Activated T-cell treated with anti-CD3 and anti-CD28 coated beads for 4 hours (primary cell): ENCODE results near the gene SETD1B.
"Not testable (repeated sequence)": the region's sequence is repeated elsewhere in the genome, so short reads cannot be mapped to it uniquely, and the experiment has no call there.

Experiments used
- DNase-seq: peaks from one replicate; pipeline ENCODE4 v3.0.0-alpha.2; 2020

The SETD1B gene

DNA sequence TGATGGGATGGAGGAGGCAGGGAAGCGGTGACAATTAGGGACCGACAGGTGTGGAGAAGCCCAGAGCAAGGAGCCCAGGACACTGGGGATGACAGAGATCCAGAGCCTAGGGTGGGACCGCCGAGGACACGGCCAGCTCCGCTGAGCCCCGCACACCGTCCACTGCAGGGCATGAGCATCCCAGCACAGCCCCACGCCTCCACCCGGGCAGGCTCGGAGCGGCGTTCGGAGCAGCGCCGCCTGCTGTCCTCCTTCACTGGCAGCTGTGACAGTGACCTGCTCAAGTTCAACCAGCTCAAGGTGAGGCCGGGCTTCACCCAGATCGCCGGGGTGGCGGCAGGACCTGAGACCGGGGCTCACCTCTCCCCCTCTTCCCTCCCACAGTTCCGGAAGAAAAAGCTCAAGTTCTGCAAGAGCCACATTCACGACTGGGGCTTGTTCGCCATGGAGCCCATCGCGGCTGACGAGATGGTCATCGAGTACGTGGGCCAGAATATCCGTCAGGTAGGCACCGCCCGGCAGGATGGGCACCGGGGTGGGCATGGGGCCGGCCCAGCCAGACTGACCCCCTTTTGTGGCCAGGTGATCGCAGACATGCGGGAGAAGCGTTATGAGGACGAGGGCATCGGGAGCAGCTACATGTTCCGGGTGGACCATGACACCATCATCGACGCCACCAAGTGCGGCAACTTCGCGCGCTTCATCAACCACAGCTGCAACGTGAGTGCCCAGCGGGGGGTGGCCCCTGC, 23.7 kb downstream of the SETD1B start:
- DNase-seq, result no peak

DNA sequence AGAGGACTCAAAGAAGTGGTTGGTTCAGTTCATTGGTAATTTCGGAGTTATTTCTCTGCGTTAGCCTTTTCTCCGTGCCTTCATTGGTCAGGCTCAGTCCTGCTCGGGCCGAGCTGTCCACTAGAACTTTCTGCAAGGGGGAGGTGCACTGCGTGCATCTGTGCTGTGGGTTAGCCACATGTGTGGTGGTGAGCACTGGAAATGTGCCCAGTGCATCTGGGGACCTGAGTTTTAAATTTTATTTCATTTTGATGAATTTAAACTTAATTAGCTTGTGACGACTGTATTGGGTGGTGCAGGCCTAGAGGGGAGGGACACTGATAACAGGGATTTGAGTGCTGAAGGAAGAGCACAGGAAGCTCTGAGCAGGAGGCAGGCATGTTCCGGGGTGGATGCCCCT, 24.5 kb downstream of the SETD1B start:
- no peak for DNase-seq

DNA sequence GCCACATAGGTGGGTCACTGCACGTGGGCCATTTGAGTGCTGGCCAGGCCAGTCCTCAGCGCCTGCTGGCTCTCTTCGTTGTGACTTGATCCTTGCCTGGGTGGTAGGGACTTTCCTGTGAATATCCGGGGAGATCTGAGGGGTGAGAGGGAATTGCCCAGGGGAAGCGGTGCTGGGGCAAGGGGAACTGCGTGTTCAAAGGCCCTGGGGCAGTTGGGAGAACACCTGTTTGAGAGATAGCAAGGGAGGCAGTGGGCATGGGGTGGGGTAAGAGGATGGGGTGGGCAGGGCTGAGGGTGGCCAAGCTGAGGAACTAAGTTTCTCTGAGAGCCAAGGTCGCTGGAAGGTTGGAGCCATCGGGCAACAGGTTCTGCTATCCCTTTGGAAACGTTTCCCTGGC, 25.0 kb downstream of the SETD1B start:
- no peak for DNase-seq

DNA sequence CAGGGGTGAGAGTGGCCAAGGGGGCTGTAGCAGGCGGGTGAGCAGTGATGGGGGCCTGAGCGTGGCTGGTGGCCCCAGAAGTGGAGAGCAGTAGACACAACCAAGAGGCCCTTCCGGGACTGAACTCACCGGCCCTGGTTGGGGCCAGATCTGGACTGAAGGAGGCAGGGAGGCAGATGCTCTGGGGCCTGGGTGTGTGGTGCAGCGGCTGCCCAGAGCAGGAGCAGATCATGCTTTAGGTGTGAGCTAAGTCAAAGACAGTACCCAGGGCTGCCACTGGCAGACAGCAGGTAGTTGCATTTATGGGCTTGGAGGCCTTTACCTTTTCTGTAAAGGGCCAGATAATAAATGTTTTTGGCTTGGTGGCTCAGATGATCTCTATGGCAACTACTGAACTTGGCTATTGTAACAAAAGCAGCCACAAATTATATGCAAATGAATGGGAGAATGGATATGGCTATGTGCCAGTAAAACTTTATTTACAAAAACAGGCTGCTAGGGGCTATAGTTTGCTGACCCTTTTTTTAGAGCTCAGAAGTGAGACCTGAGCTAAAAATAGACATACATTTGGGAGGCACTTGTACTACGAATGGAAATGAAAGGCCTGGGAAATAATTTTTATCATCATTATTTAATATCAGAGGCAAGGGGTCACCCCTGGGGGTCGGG, 25.6 kb downstream of the SETD1B start:
- no peak for DNase-seq

DNA sequence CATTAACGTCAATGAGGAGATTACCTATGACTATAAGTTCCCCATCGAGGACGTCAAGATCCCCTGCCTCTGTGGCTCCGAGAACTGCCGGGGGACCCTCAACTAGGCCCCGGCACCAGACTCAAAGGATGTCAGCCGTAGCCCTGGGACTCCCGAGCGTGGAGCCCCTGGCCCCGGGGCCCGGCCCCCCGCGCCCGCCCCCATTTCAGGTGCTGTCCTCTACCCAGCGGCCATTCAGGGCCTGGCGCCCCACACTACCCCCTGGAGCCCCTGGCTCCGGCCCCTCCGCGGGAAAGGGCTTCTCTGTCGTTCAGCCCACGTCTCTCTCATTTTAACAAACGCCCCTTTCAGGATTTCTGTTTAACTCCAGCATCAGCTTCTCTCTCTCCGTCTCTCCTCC, 26.3 kb downstream of the SETD1B start:
- no peak for DNase-seq

DNA sequence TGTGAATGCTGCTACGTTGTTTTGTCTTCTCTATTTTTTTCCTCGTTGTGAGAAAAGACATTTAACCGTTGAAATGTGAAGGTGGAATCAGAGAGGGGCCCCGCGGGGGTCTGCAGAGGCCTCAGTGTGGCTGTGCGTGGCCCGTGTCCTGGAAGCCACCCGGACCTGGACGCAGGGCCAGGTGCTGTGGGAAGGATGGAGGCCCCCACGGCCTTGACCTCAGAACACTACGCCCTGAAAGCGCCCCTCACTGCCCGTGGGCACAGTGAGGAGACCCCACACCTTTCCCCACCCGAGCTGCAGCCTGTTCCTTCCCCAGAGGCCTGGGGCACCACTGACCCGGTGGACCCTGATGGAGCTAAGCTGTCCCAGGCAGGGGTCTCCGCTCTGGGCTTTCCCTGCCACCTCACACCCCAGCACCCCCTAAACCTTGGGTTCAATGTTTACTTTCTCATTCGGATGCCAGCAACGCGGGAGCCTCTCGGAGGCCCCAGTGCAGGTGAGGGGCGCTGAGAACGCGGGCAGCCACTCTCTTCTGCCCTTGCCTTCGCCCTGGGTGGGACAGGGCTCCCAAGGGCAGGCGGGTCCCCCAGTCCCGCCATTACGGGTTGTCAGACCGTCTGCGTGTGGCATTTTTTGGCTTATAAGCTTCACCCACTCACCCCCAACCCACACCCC, 26.9 kb downstream of the SETD1B start:
- no peak for DNase-seq

DNA sequence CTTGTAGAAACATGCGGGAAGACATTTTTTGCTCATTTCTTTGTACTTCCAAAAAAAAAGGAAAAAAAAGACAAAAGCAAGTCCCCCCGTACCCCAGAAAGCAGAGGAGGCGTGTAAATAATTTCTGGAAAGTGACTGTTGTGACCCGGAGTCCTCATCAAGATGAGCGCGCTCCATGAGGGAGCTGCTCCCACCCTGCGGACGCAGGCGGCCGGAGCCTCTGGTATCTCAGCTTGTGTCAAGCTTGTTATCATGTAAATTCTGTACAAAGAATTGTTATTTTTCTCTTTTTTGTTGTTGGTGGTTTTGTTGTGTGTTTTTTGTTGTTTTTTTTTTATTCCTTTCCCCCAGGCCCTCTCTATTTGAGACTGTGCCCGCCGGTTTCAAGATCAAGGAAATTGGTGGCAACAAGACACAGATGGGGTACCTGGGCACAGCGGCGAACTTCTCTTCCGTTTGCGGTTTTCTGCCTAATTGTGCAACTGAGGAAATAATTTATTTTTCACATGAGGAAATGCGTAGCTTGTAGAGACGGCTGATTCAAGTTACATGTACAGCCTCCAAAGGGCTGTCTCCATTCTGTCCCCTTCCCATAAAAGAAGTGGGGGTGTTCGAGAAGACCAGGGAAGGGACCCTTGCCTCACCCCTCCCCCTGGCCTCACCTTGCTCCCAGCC, 27.9 kb downstream of the SETD1B start:
- no peak for DNase-seq

DNA sequence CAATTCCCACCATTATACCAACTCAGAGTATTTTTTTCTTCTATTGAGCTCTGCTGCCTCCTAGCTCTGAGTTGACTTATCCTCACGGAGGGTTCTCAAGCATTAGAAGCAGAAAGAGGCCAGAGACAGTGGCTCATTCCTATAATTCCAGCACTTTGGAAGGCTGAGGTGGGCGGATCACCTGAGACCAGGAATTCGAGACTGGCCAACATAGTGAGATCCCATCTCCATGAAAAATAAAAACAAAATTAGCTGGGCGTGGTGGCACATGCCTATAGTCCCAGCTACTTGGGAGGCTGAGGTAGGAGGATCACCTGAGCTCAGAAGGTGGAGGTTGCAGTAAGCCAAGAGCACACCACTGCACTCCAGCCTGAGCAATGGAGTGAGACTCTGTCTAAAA, 33.9 kb downstream of the SETD1B start:
- DNase-seq, result no peak

DNA sequence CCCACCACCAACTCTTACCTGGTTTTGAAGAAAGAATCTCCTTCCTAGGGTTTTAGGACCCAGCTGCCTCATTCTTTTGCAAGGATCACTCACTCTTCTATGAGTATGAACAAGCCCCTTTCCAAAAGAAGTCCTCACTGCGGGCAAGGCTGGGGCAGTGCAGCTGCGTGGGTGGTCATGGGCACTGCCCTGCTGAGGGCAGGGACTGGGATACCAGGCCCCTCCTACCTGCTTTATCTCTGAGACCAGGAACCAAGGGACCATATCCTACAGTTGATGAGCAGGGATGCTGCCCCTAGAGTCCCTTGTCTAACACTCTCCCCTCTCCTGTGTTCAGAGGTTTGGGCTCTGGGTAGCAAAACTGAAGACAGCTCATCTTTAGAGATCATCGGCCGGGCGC, 34.3 kb downstream of the SETD1B start:
- no peak for DNase-seq

DNA sequence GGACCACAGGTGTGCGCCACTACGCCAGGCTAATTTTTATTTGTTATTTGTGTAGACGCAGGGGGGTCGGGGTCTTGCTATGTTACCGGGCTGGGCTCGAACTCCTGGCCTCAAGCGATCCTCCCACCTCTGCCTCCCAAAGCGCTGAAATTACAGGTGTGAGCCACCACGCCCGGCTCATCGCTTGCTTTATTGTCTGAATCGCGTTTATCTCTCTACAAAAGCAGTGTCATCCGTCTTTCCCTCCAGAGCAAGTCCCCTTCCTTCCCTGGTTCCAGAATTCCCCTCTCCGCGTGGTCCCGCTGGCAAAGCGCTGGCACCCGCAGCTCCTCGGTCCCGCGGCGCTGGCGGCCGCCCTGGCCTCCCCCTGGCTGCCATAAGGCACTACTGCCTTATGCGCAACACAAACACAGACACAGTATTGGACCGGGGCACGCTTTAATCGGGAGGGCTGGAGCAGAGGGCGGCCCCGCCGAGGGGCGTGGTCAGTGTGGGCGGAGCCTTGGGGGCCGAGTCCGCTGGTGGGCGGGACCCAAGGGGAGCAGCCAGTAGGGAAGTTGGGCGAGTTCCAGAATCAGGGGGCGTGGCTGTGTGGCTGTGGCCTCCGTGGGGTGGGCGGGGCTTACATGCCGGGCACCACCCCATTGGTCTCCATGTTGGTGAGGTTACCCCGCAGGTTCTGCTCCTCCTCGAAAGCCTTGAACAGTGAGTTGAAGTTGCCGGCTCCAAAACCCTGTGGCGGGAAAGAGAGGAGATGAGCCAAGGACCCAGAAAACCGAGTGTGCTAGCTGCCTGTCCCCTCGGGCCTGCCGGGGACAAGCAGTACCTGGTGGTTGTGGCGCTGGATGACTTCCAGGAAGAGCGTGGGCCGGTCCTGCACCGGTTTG, 35.5 kb downstream of the SETD1B start:
- DNase-seq, result peak; percentile 99

DNA sequence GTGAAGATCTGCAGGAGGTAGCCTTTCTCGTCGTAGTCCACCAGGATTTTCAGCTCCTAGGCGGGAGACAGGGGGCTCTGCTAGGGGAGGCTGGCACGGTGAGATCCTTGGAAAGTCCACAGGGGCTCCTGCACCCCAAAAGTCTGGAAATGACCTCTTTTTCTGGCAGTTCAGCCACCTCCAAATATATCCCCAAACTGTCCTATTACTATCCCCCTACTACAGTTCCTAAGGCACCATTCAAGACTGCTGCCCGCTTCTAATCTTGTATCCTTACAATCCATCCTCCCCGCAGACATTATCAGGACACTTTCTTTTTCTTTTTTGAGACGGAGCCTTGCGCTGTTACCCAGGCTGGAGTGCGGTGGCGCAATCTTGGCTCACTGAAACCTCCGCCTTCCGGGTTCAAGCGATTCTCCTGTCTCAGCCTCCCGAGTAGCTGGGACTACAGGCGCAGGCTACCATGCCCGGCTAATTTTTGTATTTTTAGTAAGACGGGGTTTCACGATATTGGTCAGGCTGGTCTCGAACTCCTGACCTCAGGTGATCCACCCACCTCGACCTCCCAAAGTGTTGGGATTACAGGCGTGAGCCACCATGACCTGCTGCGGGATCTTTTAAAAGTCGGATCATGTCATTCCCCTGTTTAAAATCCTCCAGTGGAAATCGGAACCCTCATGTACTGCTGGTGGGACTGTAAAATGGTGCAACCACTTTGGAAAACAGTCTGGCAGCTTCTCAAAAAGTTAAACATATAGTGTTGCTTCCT, 36.4 kb downstream of the SETD1B start:
- DNase-seq, result no peak

DNA sequence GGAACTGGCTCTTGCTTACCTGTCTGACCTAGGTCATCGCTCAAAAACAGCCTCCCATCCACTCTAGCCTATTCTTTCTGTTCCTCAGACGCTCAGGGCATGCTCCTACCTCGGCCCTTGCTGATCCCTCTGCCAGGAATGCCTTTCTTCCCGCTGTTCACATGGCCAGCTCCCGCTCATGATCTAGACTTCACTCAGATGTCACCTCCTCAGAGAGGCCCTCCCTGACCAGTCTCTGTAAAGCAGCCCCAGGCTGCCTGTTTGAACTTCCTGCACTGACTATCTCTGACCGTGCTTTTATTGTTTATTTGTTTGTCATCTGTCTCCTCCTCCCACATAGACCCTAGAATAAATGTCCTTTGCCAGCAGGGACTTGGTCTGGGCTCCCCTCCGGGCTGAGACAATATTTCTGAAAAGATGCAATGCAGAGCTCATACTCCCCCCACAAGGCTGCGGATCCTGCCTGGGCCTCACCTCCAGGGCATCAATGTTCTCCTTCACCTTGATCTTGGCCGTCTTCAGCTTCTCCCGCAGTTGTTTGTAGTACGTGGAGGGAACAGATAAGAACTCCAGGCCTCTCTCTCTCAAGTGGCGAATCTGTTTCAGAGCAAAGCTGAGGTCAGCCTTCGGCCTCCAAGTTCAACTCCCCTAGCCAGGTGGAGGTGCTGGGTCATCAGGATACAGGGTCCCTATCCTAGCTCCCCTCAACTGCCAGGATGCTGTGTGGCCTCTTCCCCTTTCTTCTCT, 39.6 kb downstream of the SETD1B start:
- no peak for DNase-seq

DNA sequence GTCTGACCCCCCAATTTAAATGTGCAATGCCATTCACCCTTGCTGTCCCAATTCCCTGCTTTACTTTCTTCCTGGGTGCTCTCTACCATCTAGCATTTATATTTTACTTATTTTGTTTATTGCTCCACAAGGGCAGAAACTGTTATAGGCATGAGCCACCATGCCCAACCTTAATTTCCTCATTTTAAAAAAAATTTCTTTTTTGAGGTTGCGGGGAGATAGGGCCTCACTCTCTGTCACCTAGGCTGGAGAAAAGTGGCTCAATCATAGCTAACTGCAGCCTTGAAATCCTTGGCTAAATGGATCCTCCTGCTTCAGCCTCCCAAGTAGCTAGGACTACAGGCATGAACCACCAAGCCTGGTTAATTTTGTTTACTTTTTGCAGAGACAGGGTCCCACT, 41.9 kb downstream of the SETD1B start:
- no peak for DNase-seq

DNA sequence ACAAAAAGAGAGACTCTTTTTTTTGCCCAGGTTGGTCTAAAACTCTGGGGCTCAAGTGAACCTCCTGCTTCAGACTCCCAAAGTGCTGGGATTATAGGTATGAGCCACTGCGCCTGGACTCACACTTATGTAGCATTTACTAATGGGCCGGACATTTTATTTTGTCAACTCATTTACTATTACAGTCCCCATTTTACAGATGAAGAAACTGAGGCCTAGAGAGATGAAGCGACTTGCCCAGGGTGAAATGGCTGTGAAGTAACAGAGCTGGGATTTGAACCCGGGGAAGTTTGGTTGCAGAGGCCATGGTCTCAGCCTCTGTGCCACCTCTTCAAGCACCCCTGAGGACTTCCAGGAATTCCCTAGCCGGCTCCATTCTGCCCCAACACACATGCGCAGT, 45.4 kb downstream of the SETD1B start:
- no peak for DNase-seq

DNA sequence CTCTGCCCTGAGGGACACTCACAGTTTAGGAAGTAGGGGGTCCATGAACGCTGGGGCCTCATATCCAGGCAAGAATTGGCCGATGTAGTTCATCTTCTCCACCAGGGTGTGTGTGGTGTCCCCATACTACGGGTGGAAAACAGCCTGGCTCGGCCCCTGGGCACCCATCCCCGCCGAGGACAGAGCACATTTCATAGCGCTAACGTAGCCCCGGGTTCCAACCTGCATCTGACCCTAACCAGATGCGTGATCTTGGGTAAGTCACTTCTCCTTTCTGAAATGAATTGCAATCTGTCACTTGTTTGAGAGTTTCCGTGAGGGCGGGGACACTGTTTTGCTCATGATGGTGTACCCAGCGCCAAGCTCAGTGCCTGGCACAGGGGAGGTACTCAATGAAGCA, 45.9 kb downstream of the SETD1B start:
- no peak for DNase-seq

DNA sequence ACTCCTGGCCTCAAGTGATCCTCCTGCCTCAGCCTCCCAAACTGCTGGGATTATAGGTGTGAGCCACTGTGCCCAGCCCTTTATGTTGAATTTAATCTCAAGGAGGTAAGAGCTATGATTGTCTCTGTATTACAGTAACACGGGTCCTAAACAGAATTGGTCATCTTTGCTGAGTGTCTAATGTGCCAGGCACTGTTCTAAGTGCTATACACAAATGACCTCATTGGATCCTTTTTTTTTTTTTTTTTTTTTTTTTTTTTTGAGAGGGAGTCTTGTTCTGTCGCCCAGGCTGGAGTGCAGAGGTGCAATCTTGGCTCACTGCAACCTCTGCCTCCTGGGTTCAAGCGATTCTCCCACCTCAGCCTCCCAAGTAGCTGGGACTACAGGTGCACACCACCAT, 48.6 kb downstream of the SETD1B start:
- DNase-seq, result not testable (repeated sequence)

DNA sequence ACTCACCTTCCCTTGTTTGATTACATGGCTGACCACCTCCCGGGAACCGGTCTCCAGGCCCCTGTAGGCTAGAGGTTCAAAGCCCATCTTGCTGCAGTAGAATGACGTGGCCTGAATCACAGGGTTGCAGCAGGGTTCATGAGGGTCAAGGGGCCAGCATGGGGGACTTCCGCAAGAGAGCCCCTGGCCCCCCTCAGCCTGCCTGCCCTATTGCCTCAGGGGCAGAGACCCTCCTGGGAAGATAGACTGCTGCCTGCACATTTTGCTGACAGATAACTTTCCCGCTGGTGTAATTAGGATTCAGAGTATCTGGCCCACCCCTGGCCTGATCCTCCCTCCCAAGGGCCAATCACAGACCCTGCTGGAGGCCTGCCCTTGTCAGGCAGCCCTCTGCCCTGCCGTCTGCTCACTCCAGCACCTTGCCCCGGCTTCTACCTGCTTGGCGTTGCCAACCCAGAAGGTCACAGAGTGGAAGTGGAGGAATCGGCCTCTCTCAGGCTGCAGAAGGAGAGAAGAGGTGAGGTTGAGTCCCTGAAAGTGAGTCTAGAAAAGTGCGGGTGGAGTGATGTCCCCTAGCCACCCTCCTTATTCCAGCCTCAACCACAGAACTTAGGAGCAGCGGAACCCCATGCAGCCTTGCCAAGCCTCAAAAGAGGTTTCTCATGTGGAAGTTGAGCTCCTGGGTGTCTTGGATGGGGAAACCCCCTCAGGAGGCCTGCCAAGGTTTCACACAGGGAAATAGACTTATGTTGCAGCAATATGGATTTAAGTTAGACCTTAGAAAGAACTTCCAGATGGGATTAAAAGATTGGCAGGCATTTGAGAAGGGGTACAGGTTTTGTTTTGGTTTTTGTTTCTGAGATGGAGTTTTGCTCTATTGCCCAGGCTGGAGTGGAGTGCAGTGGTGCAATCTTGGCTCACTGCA, 53.8 kb downstream of the SETD1B start:
- no peak for DNase-seq

DNA sequence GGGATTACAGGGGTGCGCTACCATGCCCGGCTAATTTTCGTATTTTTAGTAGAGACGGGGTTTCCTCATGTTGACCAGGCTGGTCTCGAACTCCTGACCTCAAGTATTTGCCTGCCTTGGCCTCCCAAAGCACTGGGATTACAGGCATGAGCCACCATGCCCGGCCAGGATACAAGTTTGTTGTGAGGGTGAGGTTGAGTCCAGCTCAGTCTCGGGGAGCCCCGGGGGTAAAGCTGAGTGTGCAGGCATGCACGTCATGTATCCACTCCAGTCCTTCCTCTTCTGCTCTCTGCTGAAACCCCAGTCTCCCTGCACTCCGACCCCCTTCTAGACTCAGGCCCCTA, 54.5 kb downstream of the SETD1B start:
- no peak for DNase-seq

DNA sequence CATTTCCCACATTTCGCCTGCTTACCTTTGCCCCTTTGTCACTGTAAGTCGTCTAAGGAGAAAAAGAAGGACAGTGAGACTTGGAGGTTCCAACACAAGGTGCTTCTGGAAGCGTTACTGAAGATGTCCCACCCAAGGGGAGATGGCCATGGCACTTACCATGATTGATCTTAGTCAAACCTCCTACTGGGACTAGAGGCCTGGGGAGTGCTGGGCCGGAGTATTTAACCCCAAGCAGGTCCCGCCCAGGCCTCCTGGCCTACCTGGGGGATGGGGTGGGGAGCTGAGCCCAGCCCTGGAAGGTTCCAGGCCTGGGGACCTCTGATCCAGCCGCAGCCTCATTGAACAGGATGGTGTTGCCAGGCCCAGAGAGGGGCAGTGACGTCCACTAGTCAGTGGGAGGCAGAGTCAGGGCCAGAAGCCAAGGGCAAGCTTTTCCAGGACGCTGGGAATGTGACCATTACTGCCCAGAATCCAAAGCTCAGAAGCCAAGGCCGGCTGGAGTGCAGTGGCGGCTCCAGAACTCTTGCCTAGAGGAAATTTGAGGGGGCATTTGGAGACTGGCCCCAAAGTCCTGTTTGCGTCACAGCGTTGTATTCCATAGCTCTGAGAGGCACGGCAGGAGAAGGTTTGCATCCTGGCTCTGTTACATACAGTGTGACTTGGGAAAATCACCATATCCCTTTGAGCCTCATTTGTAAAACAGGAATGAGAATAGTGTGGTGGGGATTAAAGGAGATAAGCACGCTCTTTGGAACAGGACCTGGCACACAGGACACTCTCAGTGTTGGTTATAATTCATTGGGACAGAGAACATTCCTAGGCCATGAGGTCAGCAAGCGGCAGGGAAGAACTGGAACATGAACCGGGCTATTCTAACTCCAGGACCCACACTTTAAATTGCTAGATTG, 55.1 kb downstream of the SETD1B start, which contains the start of gene HPD:
TSS of gene HPD (minus strand) at position 198 of the 911 bp plus-strand sequence. CDS start at position 162, 36 bp downstream.
- no peak for DNase-seq
